GM21717 (cell line): ENCODE measurements around the gene PDCD1.
"Not testable (repeated sequence)": the region's sequence is repeated elsewhere in the genome, so short reads cannot be mapped to it uniquely, and the experiment has no call there.

Experiments used
- ATAC-seq: cut with Tn5 transposase; IDR thresholded peaks from one replicate; pipeline ENCODE4 v1.9.1; 2021; ENCODE audit warnings: mild to moderate bottlenecking, moderate library complexity; ENCODE audit not compliant: unreplicated experiment

The PDCD1 gene

GRCh38 chr2:241835611-241836010 lies 23.1 kb downstream of the PDCD1 start:
- no peak for ATAC-seq

DNA sequence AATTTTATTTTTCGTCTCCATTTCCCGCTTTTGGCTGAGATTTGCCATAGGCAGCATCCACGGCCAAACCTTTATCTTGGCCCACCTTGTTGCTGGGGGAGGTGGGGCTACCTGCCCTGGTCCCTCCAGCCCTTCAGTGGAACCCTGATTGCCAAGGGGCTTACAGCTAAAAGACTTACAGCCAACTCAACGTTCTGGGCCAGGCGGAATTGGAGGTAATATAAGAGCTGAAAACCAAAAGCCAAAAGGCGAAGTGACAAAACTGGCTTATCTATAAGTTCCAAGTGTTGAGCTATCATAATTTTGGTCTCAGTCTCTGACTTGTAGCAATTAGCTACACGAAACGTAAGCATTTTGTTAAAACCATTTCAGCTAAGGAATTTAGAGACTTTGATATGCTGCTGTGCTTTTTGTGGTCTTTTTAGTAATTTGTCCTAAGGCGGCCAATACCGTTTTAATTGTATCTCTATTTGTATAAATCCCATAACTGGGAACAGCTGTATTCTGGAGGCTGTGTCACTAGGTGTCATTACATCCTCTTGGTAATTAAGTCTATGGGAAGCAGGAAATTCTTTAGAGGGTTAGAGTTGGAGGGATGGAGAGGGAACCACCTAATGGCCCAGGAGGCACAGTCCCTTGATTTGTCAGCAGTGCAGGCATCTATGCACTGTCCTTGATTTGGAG lies 24.0 kb downstream of the PDCD1 start:
- no peak for ATAC-seq

DNA sequence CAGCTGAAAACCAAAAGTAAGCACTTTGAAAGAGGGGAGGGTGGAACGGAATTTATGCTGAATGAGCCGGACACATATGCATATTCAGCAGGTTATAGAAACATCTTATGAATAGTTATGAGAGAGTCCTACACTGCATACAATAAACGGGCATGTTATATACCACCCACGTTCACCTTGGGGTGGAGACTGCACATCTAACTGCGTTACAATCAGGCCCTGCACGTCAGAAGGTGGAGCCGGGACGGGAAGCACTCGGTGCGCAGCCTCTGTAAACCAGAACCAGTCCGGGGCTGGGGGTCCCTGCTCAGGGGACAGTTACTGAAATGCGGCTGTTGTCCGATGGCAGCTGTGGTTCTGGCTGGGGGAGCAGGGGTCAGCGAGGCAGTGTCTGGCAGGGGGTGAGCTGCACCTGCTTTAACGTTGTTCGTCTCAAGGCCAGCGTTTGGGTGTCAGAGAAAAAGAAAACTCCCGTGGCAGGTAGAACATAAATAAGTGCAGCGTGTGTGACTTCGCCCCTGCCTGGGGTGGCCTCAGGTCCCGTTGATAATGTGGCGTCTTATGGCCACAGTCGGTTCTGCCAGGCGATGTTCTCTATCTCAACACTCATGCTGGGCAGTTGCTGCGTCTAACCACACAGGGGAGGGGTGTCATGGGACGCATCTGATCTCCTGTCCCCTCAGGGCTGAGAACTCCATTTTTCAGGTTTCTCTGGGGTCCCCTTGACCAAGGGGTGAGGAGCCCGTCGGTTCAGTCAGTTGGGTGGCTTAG lies 24.8 kb downstream of the PDCD1 start:
- ATAC-seq = not testable (repeated sequence)

GRCh38 chr2:241833101-241833663 lies 25.5 kb downstream of the PDCD1 start:
- no peak for ATAC-seq

DNA sequence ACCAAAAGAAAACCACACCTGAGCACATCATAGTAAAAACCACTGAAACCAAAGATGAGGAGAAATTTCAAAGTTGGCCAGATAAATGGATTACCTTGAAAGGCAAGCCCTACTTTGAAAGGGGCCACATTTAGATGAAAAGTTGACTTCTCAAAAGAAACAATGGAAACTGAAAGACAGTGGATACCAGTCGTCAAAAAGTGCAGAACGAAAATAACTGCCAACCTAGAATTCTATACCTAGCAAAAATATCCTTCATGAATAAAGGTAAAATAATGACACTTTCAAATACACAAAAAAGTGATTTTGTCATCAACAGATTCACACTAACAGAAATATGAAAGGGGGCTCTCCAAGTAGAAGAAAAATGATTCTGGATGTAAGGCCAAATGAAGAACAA lies 31.3 kb downstream of the PDCD1 start:
- ATAC-seq = no peak

DNA sequence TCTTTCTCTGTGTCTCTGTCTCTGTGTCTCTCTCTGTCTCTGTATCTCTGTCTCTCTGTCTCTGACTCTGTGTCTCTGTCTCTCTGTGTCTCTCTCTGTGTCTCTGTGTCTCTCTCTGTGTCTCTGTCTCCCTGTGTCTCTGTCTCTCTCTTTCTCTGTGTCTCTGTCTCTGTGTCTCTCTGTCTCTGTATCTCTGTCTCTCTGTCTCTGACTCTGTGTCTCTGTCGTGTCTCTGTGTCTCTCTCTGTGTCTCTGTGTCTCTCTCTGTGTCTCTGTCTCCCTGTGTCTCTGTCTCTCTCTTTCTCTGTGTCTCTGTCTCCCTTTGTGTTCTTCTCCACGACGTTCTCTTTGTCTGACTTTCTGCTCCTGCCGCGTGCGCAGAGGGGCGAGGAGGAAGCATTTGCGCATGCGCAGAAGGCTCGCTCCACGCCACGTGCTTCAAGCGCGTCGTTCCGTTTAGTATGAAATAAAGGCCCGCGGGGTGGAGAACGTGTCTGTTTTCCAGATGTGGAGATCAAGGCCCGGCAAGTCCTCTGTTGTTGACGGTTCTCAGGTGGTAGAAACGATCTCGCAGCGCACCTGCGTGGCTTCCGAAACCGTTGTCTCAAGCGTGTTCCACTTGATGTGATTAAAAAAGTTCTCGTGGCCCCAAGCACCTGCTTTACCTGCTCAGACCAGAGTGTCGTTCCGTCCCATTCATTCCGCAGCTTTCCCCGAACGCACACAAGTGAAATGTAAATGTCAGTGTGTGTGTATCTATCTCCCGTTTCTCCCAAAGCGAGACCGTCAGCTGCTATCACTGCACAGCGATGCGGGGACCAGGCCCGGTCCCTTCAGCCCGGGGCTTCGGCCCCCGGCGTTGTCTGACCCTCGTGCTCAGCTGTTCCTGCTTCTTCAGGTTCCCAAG lies 34.9 kb downstream of the PDCD1 start:
- ATAC-seq = not testable (repeated sequence)

GRCh38 chr2:241822264-241822623 lies 36.5 kb downstream of the PDCD1 start:
- ATAC-seq = no peak

GRCh38 chr2:241821460-241822263 lies 37.0 kb downstream of the PDCD1 start:
- ATAC-seq = no peak

DNA sequence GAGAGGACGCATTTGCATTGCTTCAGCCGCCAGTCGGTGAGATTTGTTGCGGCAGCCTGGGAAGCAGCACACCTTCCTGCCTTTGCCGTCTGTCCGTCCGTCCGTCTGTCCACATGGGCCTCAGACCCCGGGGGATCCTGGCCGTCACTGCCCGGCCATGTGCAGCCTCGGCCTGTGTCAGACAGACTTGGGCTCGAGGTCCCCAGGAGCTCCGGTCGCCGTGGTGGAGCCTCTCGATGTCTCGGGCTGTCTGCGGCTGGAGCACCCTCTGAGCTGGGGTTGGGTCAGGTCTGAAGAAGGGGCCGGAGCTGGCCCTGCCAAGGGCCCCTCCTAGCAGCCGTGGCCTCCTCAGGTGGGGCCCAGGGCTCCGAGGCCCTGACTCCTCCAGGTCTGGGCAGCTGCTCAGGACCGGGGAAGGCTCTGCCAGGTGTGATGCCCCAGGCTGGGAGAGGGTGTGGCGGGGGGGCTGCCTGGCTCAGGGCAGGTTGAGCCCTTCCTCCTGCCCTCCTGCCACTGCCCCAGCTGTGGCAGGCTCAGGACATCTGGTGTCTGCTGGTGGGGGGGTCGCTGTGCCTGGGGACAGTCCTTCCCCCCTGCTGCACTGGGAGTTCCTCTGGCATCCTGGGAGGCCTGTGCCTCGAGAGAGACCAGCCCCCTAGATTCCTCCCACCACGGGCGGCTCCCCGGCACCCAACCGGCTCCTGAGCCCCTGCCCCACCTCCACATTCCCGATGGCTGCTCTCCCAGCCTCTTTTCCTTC lies 37.9 kb downstream of the PDCD1 start:
- no peak for ATAC-seq

DNA sequence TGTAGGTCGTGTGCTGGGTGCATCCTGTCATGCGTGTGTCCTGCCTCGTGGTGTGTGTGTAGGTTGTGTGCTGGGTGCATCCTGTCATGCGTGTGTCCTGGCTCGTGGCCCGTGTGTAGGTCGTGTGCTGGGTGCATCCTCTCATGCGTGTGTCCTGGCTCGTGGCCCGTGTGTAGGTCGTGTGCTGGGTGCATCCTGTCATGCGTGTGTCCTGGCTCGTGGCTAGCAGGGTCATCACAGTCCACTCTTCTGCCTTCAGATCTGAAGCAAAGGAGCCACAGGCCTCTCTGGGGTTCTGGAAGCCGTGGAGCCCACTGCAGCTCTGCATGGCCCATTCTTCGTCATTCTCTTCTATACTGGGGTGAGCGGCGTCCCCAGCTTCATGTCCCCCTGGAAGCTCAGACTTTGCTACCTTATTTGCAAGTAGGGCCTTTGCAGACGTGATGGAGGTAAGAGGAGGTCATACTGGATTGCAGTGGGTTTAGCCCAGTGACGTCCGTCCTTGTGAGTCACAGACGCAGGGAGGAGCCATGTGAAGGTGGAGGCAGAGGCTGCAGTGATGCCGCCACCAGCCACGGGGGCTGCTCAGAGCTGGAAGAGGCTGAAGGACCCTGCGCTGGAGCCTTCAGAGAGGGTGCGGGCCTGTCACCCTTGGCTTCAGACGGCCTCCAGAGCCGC lies 38.6 kb downstream of the PDCD1 start:
- not testable (repeated sequence) for ATAC-seq

GRCh38 chr2:241818943-241819270 lies 39.8 kb downstream of the PDCD1 start:
- ATAC-seq = no peak

- ATAC-seq = no peak
Observed at GRCh38 chr2:241818229-241818942, 40.3 kb downstream of the PDCD1 start.

DNA sequence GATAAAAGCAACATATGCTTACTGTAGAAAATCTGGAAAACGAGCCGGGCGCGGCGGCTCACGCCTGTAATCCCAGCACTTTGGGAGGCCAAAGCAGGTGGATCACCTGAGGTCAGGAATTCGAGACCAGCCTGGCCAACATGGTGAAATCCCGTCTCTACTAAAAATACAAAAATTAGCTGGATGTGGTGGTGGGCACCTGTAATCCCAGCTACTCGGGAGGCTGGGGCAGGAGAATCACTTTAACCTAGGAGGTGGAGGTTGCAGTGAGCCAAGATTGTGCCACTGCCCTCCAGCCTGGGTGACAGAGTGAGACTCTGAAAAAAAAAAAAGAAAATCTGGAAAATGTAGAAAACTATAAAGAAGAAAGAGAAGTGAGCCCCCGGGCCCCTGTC lies 40.9 kb downstream of the PDCD1 start:
- not testable (repeated sequence) for ATAC-seq

DNA sequence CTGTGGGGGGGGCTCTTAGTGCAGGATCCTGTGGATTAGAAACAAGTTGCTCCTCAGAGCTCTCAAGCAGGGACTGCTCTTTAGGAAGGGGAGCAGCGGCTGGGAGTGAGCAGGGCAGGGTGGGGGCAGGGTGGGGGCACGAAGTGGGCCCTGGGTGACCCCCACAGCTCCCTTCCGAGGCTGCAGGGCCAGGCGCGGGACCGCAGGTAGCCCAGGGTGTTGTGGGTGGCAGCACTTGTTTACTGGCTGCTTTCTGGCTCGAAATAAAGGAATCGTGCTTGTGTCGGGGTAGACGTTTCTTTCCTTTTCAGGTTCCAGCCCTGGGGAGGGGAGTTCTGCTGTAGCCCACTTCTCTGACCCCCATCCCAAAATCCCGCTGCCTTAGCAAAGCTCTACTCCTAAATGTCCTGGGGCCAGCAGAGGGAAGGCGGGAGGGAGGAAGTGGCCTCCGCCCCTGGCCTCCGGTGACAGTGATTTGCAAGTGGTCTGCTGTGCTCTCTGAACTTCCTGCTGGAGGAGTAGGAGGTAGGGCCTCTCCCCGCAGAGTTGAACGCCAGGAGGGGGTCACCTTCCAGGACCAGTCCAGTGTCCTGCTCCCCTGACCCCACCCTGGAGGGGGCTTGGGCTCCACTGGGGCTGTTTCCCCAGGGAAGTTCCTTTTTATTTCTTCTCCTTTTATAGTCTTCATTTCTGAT lies 41.4 kb downstream of the PDCD1 start:
- no peak for ATAC-seq

- no peak for ATAC-seq
Observed at GRCh38 chr2:241816431-241817121, 42.1 kb downstream of the PDCD1 start.

- ATAC-seq = no peak
Observed at GRCh38 chr2:241815477-241816430, 42.9 kb downstream of the PDCD1 start.
